ENCODE results near the gene IKZF1.

GRCh38 chr7:50396856-50397255 is 92.3 kb downstream of the IKZF1 start:
- TF ChIP-seq, protein P1, sequence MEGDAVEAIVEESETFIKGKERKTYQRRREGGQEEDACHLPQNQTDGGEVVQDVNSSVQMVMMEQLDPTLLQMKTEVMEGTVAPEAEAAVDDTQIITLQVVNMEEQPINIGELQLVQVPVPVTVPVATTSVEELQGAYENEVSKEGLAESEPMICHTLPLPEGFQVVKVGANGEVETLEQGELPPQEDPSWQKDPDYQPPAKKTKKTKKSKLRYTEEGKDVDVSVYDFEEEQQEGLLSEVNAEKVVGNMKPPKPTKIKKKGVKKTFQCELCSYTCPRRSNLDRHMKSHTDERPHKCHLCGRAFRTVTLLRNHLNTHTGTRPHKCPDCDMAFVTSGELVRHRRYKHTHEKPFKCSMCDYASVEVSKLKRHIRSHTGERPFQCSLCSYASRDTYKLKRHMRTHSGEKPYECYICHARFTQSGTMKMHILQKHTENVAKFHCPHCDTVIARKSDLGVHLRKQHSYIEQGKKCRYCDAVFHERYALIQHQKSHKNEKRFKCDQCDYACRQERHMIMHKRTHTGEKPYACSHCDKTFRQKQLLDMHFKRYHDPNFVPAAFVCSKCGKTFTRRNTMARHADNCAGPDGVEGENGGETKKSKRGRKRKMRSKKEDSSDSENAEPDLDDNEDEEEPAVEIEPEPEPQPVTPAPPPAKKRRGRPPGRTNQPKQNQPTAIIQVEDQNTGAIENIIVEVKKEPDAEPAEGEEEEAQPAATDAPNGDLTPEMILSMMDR (IDR thresholded peaks at IDR 0.05 in 2 of 3, conservative IDR thresholded peaks at IDR 0.05 in 1 of 3; ENCODE audit: borderline replicate concordance in 1 of 3, insufficient read depth in 1 of 3, low read depth in 2 of 3, low read length in 2 of 3) = no peak
- TF ChIP-seq POLR2A (IDR thresholded peaks at IDR 0.05; ENCODE audit: borderline replicate concordance, extremely low read depth, insufficient read depth, insufficient read length) (no peak), ZNF274 (IDR thresholded peaks at IDR 0.05; ENCODE audit: low read depth, low read length) (no peak), EZH2 (IDR thresholded peaks at IDR 0.05) (no peak), EZH2phosphoT487 (IDR thresholded peaks at IDR 0.05; ENCODE audit: borderline replicate concordance) (no peak), YY1 (IDR thresholded peaks at IDR 0.05; ENCODE audit: extremely low read depth, insufficient replicate concordance, low read depth, low read length) (no peak), RAD21 (IDR thresholded peaks at IDR 0.05; ENCODE audit: low read depth) (no peak), JUND (IDR thresholded peaks at IDR 0.05) (no peak), SRF (IDR thresholded peaks at IDR 0.05; ENCODE audit: low read depth) (no peak), SIN3A (IDR thresholded peaks at IDR 0.05; ENCODE audit: low read depth) (no peak), POLR2AphosphoS5 (IDR thresholded peaks at IDR 0.05; ENCODE audit: low read depth, low read length) (no peak)
- TF ChIP-seq, protein P2, sequence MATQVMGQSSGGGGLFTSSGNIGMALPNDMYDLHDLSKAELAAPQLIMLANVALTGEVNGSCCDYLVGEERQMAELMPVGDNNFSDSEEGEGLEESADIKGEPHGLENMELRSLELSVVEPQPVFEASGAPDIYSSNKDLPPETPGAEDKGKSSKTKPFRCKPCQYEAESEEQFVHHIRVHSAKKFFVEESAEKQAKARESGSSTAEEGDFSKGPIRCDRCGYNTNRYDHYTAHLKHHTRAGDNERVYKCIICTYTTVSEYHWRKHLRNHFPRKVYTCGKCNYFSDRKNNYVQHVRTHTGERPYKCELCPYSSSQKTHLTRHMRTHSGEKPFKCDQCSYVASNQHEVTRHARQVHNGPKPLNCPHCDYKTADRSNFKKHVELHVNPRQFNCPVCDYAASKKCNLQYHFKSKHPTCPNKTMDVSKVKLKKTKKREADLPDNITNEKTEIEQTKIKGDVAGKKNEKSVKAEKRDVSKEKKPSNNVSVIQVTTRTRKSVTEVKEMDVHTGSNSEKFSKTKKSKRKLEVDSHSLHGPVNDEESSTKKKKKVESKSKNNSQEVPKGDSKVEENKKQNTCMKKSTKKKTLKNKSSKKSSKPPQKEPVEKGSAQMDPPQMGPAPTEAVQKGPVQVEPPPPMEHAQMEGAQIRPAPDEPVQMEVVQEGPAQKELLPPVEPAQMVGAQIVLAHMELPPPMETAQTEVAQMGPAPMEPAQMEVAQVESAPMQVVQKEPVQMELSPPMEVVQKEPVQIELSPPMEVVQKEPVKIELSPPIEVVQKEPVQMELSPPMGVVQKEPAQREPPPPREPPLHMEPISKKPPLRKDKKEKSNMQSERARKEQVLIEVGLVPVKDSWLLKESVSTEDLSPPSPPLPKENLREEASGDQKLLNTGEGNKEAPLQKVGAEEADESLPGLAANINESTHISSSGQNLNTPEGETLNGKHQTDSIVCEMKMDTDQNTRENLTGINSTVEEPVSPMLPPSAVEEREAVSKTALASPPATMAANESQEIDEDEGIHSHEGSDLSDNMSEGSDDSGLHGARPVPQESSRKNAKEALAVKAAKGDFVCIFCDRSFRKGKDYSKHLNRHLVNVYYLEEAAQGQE (IDR thresholded peaks at IDR 0.05; ENCODE audit: low read depth) = no peak
- TF ChIP-seq, protein P3, sequence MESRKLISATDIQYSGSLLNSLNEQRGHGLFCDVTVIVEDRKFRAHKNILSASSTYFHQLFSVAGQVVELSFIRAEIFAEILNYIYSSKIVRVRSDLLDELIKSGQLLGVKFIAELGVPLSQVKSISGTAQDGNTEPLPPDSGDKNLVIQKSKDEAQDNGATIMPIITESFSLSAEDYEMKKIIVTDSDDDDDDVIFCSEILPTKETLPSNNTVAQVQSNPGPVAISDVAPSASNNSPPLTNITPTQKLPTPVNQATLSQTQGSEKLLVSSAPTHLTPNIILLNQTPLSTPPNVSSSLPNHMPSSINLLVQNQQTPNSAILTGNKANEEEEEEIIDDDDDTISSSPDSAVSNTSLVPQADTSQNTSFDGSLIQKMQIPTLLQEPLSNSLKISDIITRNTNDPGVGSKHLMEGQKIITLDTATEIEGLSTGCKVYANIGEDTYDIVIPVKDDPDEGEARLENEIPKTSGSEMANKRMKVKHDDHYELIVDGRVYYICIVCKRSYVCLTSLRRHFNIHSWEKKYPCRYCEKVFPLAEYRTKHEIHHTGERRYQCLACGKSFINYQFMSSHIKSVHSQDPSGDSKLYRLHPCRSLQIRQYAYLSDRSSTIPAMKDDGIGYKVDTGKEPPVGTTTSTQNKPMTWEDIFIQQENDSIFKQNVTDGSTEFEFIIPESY (IDR thresholded peaks at IDR 0.05; ENCODE audit: extremely low read depth, insufficient replicate concordance, low read length) = no peak
- TF ChIP-seq, protein P4, sequence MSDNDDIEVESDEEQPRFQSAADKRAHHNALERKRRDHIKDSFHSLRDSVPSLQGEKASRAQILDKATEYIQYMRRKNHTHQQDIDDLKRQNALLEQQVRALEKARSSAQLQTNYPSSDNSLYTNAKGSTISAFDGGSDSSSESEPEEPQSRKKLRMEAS (IDR thresholded peaks at IDR 0.05) = no peak
